ENCODE data around the gene KIAA1217. TPM values are rescaled to one million over a fixed set of nuclear protein-coding genes. Genes with fewer than 3 reads are reported as not detected.

The KIAA1217 gene
- total and polyA plus RNA-seq, 12 donors = 6.9 to 49.5 (median 38.4) TPM

DNA sequence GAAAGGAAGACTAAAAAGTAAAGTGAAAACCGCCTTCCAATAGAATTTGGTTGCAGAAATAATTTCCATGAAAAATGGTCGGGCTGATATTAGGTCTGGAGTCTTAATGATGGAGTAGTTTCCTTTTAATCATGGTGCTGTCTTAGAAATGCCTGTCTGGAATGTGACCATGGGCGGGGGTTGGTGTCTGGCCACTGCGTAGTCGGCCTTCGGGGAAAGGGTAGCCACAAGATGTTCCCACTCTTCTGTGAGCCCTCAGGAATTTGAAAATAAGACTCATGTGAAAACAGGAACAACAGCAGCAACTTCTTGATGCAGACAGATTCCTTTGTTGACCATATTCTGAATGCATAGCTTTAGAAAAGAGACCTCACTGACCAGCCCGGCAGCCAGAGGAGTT is 176.8 kb downstream of the KIAA1217 start:
- Histone ChIP-seq H3K4me1 (peaks cover 3 to 47% (median 32%) of the 10 kb centered on the region in 9 donors), H3K4me3 (no peak overlapping the region), H3K27me3 (no peaks in the 10 kb centered on the region), H3K36me3 (peaks cover 0 to 30% (median 0%) of the 10 kb centered on the region in 9 donors), H3K27ac (peak overlapping the region in 6 of 10 donors; percentile 4 to 90 (median 72)), H3K9me3 (no peaks in the 10 kb centered on the region)
- DNase-seq = no peak
- WGBS, 2 donors = 58 to 61% methylated on average over 7 of the region's 7 CpGs
- intact Hi-C loops (cut with DNase I) = loop anchor here in 1 of 10 donors (10.0 kb wide), 1 partner anchor 119 kb away; no protein-coding TSS in a partner anchor
- TF ChIP-seq, protein P1, sequence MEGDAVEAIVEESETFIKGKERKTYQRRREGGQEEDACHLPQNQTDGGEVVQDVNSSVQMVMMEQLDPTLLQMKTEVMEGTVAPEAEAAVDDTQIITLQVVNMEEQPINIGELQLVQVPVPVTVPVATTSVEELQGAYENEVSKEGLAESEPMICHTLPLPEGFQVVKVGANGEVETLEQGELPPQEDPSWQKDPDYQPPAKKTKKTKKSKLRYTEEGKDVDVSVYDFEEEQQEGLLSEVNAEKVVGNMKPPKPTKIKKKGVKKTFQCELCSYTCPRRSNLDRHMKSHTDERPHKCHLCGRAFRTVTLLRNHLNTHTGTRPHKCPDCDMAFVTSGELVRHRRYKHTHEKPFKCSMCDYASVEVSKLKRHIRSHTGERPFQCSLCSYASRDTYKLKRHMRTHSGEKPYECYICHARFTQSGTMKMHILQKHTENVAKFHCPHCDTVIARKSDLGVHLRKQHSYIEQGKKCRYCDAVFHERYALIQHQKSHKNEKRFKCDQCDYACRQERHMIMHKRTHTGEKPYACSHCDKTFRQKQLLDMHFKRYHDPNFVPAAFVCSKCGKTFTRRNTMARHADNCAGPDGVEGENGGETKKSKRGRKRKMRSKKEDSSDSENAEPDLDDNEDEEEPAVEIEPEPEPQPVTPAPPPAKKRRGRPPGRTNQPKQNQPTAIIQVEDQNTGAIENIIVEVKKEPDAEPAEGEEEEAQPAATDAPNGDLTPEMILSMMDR (IDR thresholded peaks at IDR 0.05) = no peak
- ATAC-seq = peak in 1 of 8 donors; percentile 25

- Histone ChIP-seq H3K27me3 (no peaks in the 10 kb centered on the region), H3K4me3 (no peak overlapping the region), H3K9me3 (no peaks in the 10 kb centered on the region), H3K36me3 (peaks cover 0 to 8% (median 0%) of the 10 kb centered on the region in 9 donors), H3K4me1 (peaks cover 0 to 13% (median 5%) of the 10 kb centered on the region in 9 donors), H3K27ac (no peak overlapping the region)
- intact Hi-C loops (cut with DNase I) = loop anchor here in 2 of 10 donors (10.0 kb wide), 2 partner anchors 65 to 125 kb away; no protein-coding TSS in a partner anchor
- 92 to 93% methylated on average over 2 of the region's 2 CpGs for WGBS, 2 donors
- ATAC-seq (no peak), DNase-seq (no peak)
- TF ChIP-seq, protein P1 (IDR thresholded peaks at IDR 0.05) = no peak
Observed at GRCh38 chr10:24390146-24390700, 181.3 kb downstream of the KIAA1217 start.

GRCh38 chr10:24390746-24391145 is 181.8 kb downstream of the KIAA1217 start:
- H3K9me3 ChIP-seq = no peaks in the 10 kb centered on the region
- peaks cover 0 to 8% (median under 1%) of the 10 kb centered on the region in 9 donors for H3K4me1 ChIP-seq
- H3K36me3 ChIP-seq = peaks cover 0 to 12% (median 0%) of the 10 kb centered on the region in 9 donors
- WGBS, 2 donors = 94 to 97% methylated on average over 1 of the region's 1 CpG
- intact Hi-C loops (cut with DNase I) = loop anchor here in 2 of 10 donors (10.0 kb wide), 2 partner anchors 64 to 124 kb away; no protein-coding TSS in a partner anchor
- no peak overlapping the region for H3K27ac ChIP-seq
- TF ChIP-seq, protein P1 (IDR thresholded peaks at IDR 0.05) = no peak
- H3K4me3 ChIP-seq = no peak overlapping the region
- no peak for DNase-seq
- no peak for ATAC-seq
- no peaks in the 10 kb centered on the region for H3K27me3 ChIP-seq

GRCh38 chr10:24393201-24393600 is 184.3 kb downstream of the KIAA1217 start:
- intact Hi-C loops (cut with DNase I) = loop anchor here in 2 of 10 donors (10.0 kb wide), 2 partner anchors 62 to 122 kb away; no protein-coding TSS in a partner anchor
- peaks cover 0 to 7% (median 0%) of the 10 kb centered on the region in 9 donors for H3K36me3 ChIP-seq
- H3K27ac ChIP-seq = no peak overlapping the region
- H3K9me3 ChIP-seq = no peaks in the 10 kb centered on the region
- no peak overlapping the region for H3K4me3 ChIP-seq
- ATAC-seq (no peak), DNase-seq (no peak)
- H3K4me1 ChIP-seq = no peaks in the 10 kb centered on the region
- TF ChIP-seq, protein P1 (IDR thresholded peaks at IDR 0.05) = no peak
- H3K27me3 ChIP-seq = no peaks in the 10 kb centered on the region
- 79 to 82% methylated on average over 5 of the region's 5 CpGs for WGBS, 2 donors

All from heart right ventricle (tissue), 16 donors.